Activated CD4-positive, alpha-beta memory T cell treated with anti-CD3 and anti-CD28 coated beads for 36 hours (primary cell): ENCODE measurements around the gene SORCS3. TPM values are rescaled to one million over a fixed set of nuclear protein-coding genes. Genes with fewer than 3 reads are reported as not detected.

ENCODE experiments used
- CTCF ChIA-PET: fragments of 350-600 bp; sonication (Branson Sonifier 250); formaldehyde crosslinking; loops from one replicate; lab custom pipeline; 2021; ENCODE audit warnings: antibody characterized with exemption, inconsistent platforms; lab: Charles Lee
- POLR2A ChIA-PET: fragments of 350-600 bp; sonication (Branson Sonifier 250); formaldehyde crosslinking; loops from one replicate; lab custom pipeline; 2021; ENCODE audit warnings: antibody characterized with exemption; lab: Charles Lee
- DNase-seq: peaks from one replicate; pipeline ENCODE4 v3.0.0-alpha.2; 2020
- H3K27ac Mint-ChIP-seq: one replicate; pipeline ENCODE4 v1.8.0; 2021; ENCODE audit warnings: mixed read lengths
- H3K27me3 Mint-ChIP-seq: one replicate; pipeline ENCODE4 v1.8.0; 2021; ENCODE audit warnings: mixed read lengths
- H3K36me3 Mint-ChIP-seq: one replicate; pipeline ENCODE4 v1.8.0; 2021; ENCODE audit warnings: mixed read lengths
- H3K4me1 Mint-ChIP-seq: one replicate; pipeline ENCODE4 v1.8.0; 2021; ENCODE audit warnings: low read depth, mixed read lengths
- H3K4me3 Mint-ChIP-seq: one replicate; pipeline ENCODE4 v1.8.0; 2021; ENCODE audit warnings: mild to moderate bottlenecking, mixed read lengths
- H3K9me3 Mint-ChIP-seq: one replicate; pipeline ENCODE4 v1.8.0; 2021; ENCODE audit warnings: mixed read lengths
- intact Hi-C: fragments of 100-400 bp; cut with micrococcal nuclease; formaldehyde crosslinking; loops from one replicate; pipeline ENCODE4 v1.15.1; 2023
- total RNA-seq, 2 experiments: library from RNA; stranded (reverse); gene quantifications; one replicate each; pipeline ENCODE4 v1.2.3, GENCODE V29; 2021

Gene SORCS3
- total RNA-seq, 2 experiments from 2014 or later, result not detected

DNA sequence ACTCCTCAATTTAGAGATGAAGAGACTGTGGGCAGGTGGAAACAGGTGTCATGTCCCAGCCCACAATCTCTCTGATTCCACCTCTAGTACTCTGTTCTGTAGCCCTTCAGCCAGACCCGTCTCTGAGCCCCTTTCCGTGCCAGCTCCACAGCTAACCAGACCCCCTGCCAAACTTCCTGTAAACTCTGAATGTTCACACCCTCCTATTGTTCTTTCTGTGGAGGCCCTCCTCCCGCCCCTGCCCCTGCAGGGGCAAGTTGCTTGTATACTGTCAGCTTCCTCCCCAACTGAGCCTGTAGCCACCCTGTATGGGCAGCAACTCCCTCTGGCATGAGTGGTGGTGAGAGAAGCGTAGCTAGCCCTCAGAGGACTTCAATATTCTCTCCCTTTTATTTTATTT is 520.7 kb downstream of the SORCS3 start:
- Mint-ChIP-seq H3K27ac (no peak overlapping the region), H3K36me3 (no peaks in the 10 kb centered on the region), H3K4me1 (no peaks in the 10 kb centered on the region), H3K4me3 (no peak overlapping the region), H3K9me3 (no peaks in the 10 kb centered on the region), H3K27me3 (no peaks in the 10 kb centered on the region)
- CTCF ChIA-PET, result no interaction called here
- DNase-seq, result no peak
- POLR2A ChIA-PET, result no interaction called here
- intact Hi-C loops, result no loop called here

DNA sequence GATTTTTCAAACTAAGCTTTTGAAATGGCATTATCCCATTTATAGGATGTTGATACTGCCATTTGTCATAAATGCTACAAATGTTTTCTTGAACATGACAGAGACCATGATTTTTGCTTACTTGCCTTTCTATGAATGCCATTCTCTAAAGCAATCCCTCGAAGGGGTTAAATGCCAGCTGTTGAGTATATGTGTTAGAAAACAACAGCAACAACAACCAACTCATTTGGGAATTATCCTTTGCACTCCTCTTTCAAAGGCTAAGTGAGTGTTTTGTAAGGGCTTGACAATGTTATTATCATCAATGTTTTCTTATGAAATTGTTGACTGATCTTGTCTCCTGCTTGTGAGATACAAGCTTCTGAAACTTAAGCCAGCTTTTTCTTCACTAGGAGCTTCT is 529.4 kb downstream of the SORCS3 start:
- Mint-ChIP-seq H3K4me1 (no peaks in the 10 kb centered on the region), H3K36me3 (no peaks in the 10 kb centered on the region), H3K4me3 (no peak overlapping the region), H3K9me3 (no peaks in the 10 kb centered on the region), H3K27me3 (no peaks in the 10 kb centered on the region), H3K27ac (no peak overlapping the region)
- intact Hi-C loops, result no loop called here
- ChIA-PET POLR2A (no interaction called here), CTCF (no interaction called here)
- no peak for DNase-seq

DNA sequence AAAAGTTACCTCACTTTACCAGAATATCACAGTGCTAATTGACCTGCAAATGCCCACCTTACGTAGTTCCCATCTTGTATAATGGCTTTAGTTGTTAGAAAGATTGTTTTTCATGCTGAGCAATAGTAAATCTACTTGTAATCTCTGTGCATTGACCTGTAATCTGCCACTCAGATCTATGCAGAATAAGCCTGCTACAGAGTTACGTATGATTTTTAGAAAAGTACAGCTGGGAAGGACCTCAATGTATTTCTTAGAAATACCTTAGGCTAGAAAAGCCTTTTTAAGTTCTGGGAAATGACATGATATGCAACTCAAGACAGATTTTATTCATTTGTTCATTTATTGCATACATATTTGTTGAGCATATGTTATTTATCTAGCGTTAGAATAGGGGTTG is 530.9 kb downstream of the SORCS3 start:
- POLR2A ChIA-PET, result no interaction called here
- intact Hi-C loops, result no loop called here
- Mint-ChIP-seq H3K27me3 (no peaks in the 10 kb centered on the region), H3K4me3 (no peak overlapping the region), H3K27ac (no peak overlapping the region), H3K9me3 (no peaks in the 10 kb centered on the region), H3K4me1 (no peaks in the 10 kb centered on the region), H3K36me3 (no peaks in the 10 kb centered on the region)
- DNase-seq, result no peak
- CTCF ChIA-PET, result no interaction called here

DNA sequence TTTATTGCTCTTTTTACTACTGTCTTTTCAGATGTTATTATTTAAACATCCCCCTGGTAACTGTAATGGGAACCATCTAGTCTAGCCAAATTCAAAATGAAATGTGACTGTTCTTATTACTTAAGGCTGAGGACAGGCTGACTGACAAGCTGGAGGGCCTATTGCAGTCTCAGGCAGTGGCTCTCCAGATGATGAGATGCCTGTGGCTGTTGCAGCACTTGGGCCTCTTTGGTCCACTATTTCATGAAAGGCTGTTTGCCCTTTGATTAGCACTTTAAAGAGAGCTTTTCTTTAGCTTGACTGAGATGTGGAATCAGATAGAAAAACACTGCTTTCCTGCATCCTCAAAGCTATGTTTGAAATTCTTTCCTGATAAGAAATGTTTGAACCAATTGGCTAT is 540.5 kb downstream of the SORCS3 start:
- Mint-ChIP-seq H3K27me3 (no peaks in the 10 kb centered on the region), H3K27ac (no peak overlapping the region), H3K4me3 (no peak overlapping the region), H3K36me3 (no peaks in the 10 kb centered on the region), H3K4me1 (no peaks in the 10 kb centered on the region), H3K9me3 (no peaks in the 10 kb centered on the region)
- ChIA-PET CTCF (no interaction called here), POLR2A (no interaction called here)
- no peak for DNase-seq
- intact Hi-C loops, result no loop called here

DNA sequence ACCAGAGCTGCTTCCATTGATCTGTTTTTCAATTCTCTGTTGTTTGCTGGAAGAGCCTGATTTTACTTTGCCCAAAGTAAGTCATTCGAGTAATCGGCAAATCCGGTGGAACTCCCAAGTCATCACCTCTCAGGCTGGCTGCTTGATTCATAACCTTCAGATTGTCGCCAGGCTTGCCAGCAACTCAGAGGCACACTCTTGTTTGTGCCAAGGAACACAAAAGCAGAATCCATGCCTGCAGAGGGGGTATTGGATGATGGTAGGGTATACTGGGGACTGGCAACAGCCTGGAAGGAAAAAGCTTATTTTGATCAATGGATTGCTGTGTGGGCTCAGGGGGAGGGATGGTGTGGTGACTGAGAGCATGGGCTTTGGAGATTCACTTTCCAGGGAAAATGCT is 542.4 kb downstream of the SORCS3 start:
- H3K4me1 Mint-ChIP-seq, result no peaks in the 10 kb centered on the region
- H3K27ac Mint-ChIP-seq, result no peak overlapping the region
- H3K36me3 Mint-ChIP-seq, result no peaks in the 10 kb centered on the region
- H3K27me3 Mint-ChIP-seq, result no peaks in the 10 kb centered on the region
- intact Hi-C loops, result no loop called here
- no peaks in the 10 kb centered on the region for H3K9me3 Mint-ChIP-seq
- ChIA-PET CTCF (no interaction called here), POLR2A (no interaction called here)
- no peak for DNase-seq
- no peak overlapping the region for H3K4me3 Mint-ChIP-seq

DNA sequence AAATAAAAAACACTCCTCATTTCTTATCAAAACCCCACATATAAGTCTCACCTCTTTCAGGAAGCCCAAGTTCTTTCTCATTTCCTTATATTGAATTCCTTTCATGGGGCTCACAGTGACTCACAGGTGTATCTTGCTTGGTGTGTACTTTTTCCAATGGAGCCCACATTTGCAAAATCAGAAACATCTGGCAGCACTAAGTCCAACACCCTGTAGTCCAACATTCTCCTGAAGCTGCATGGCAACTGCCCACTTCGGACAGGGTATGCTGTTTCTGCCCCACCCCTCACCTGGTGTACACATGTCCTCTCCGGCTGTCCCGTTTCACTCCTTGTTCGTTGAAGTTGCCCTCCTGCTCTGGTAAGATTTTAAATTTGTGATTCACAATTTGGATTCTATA is 544.1 kb downstream of the SORCS3 start:
- Mint-ChIP-seq H3K36me3 (no peaks in the 10 kb centered on the region), H3K27me3 (no peaks in the 10 kb centered on the region), H3K27ac (no peak overlapping the region), H3K4me3 (no peak overlapping the region), H3K4me1 (no peaks in the 10 kb centered on the region), H3K9me3 (no peaks in the 10 kb centered on the region)
- DNase-seq, result no peak
- CTCF ChIA-PET, result no interaction called here
- POLR2A ChIA-PET, result no interaction called here
- intact Hi-C loops, result no loop called here

DNA sequence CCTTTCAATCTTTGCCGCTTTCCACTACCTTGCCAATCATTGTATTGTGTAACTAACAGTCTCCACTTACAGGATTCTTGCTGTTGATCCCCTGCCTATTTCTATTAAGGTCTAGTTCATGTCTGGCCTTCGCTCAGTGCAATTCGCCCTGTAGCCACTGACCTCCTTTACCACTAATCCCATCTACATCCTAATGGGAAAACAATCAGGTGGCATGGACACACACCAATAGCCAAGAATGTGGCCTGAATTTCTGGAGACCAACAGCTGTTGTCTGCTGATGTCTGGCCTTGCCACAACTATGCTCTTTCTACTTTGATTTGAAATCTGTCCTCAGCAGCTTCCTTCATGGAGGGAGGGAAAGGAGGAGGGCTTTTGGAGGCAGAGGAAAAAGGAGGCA is 546.2 kb downstream of the SORCS3 start:
- CTCF ChIA-PET, result no interaction called here
- Mint-ChIP-seq H3K36me3 (no peaks in the 10 kb centered on the region), H3K27ac (no peak overlapping the region), H3K9me3 (no peaks in the 10 kb centered on the region), H3K4me3 (no peak overlapping the region), H3K4me1 (no peaks in the 10 kb centered on the region), H3K27me3 (no peaks in the 10 kb centered on the region)
- POLR2A ChIA-PET, result no interaction called here
- no peak for DNase-seq
- intact Hi-C loops, result no loop called here

DNA sequence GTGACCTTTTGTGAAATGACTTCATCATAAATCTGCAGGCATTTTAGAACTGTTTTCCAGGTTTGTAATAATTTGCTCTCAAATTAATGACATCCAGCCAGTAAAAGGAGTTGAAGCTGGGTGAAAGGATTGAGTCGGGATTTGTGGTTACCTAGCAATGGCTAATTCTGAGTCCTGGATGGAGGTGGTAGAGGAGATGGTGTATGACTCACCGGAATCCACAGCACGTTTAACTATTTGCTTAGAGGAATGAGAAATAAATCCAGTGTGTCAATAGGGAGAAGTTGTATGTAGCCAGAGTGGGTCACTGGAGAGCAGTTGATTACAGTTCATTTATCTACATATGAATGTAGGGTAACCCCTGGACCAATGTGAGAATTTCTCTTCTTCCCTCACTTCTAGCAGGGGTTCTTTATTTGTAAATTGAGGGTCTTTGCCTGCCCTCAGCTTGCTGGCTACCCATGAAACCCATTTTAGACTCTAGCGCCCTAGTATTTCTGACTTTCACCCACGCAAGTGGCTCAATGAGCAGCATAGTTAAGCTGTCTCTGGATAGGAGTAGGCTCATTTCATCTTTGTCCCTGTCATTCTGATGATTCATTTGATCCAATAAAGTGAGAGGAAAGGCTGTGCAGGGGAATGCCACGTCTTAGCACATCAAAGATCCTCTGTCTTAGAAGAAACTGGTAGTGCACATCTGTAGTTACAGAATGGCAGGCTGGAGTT is 547.8 kb downstream of the SORCS3 start:
- intact Hi-C loops, result no loop called here
- H3K4me3 Mint-ChIP-seq, result no peak overlapping the region
- no peaks in the 10 kb centered on the region for H3K9me3 Mint-ChIP-seq
- ChIA-PET CTCF (no interaction called here), POLR2A (no interaction called here)
- no peaks in the 10 kb centered on the region for H3K36me3 Mint-ChIP-seq
- no peaks in the 10 kb centered on the region for H3K27me3 Mint-ChIP-seq
- no peak for DNase-seq
- H3K27ac Mint-ChIP-seq, result no peak overlapping the region
- no peaks in the 10 kb centered on the region for H3K4me1 Mint-ChIP-seq

DNA sequence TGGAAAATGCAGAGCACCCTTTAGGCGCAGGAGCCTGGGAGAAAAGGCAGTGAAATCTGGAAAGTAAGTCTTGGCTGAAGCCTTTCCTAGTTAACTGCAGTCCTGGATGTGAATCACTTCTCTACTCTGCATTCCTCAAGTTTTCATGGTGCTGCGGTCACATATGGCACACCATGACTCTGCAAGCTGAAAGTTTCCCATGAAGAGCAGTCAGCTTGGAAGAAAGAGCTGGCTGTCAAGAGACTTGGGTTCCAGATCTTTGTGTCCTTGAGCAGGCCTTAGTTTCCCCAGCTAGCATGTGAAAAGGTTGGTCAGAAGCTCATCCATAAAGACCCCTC is 548.3 kb downstream of the SORCS3 start:
- no peak overlapping the region for H3K4me3 Mint-ChIP-seq
- H3K9me3 Mint-ChIP-seq, result no peaks in the 10 kb centered on the region
- no peak overlapping the region for H3K27ac Mint-ChIP-seq
- DNase-seq, result no peak
- ChIA-PET POLR2A (no interaction called here), CTCF (no interaction called here)
- H3K27me3 Mint-ChIP-seq, result no peaks in the 10 kb centered on the region
- no peaks in the 10 kb centered on the region for H3K36me3 Mint-ChIP-seq
- H3K4me1 Mint-ChIP-seq, result no peaks in the 10 kb centered on the region
- intact Hi-C loops, result no loop called here

DNA sequence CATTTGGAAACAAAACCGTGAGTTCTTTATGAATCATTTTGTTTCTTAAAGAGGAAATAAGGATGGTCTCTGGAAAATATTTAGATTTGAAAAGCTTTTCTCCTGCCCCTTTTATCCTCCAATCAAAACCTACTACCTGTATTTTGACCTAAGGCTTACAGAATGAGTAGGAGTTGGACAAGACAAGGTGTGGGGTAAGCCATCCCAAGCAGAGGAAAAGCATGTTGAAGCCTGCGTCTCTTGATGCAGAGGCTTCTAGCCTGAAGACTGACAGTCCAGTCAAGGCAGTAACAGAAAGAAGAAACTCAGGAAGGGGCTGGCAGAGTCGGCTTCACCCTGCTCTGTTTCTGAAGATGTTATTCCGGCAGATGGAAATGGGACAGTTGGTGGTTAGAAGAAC is 551.1 kb downstream of the SORCS3 start:
- no peaks in the 10 kb centered on the region for H3K36me3 Mint-ChIP-seq
- DNase-seq, result no peak
- intact Hi-C loops, result no loop called here
- no peak overlapping the region for H3K27ac Mint-ChIP-seq
- ChIA-PET POLR2A (no interaction called here), CTCF (no interaction called here)
- no peak overlapping the region for H3K4me3 Mint-ChIP-seq
- no peaks in the 10 kb centered on the region for H3K9me3 Mint-ChIP-seq
- H3K27me3 Mint-ChIP-seq, result no peaks in the 10 kb centered on the region
- no peaks in the 10 kb centered on the region for H3K4me1 Mint-ChIP-seq

DNA sequence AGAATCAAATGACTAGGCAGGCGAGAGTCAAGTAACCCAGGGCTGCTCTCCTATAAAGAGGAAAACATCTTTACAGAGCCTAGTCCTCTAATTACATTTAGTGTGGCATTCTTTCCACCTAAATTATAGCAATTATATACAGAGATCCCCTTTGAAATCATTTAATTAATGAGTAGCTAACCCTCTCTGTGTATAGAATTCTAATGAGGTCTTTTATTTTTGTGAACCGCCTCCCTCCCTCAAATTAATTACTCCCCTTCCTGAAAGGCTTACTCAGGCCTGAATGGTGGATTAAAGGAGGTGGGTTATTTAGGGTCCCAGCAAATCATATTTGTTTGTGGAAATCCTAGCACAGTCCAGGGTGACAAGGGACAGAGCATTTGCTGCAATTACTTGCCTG is 551.8 kb downstream of the SORCS3 start:
- H3K36me3 Mint-ChIP-seq, result no peaks in the 10 kb centered on the region
- CTCF ChIA-PET, result no interaction called here
- H3K27me3 Mint-ChIP-seq, result no peaks in the 10 kb centered on the region
- intact Hi-C loops, result no loop called here
- H3K4me3 Mint-ChIP-seq, result no peak overlapping the region
- no peak for DNase-seq
- H3K9me3 Mint-ChIP-seq, result no peaks in the 10 kb centered on the region
- no peaks in the 10 kb centered on the region for H3K4me1 Mint-ChIP-seq
- H3K27ac Mint-ChIP-seq, result no peak overlapping the region
- POLR2A ChIA-PET, result no interaction called here

DNA sequence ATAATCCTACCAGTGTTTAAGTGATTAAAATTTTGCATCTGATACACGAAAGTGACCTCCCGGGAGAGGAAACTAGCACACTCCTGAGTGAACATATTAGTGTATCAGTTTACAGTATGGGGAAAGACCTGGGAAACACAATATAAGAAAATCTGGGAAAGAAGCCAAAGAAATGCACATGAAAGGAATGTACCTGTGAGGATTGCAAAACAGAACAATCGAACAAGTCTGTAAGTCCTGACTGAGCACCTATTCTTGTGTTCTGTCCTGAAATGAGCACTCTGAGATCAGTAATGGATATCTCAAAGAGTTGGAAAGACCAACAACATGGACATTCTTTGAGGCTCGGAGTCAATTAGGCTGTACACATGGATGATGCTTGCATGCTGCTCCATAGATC is 554.7 kb downstream of the SORCS3 start:
- H3K9me3 Mint-ChIP-seq, result no peaks in the 10 kb centered on the region
- no peaks in the 10 kb centered on the region for H3K4me1 Mint-ChIP-seq
- CTCF ChIA-PET, result no interaction called here
- no peak overlapping the region for H3K4me3 Mint-ChIP-seq
- no peaks in the 10 kb centered on the region for H3K27me3 Mint-ChIP-seq
- H3K36me3 Mint-ChIP-seq, result no peaks in the 10 kb centered on the region
- no peak for DNase-seq
- POLR2A ChIA-PET, result no interaction called here
- H3K27ac Mint-ChIP-seq, result no peak overlapping the region
- intact Hi-C loops, result no loop called here

DNA sequence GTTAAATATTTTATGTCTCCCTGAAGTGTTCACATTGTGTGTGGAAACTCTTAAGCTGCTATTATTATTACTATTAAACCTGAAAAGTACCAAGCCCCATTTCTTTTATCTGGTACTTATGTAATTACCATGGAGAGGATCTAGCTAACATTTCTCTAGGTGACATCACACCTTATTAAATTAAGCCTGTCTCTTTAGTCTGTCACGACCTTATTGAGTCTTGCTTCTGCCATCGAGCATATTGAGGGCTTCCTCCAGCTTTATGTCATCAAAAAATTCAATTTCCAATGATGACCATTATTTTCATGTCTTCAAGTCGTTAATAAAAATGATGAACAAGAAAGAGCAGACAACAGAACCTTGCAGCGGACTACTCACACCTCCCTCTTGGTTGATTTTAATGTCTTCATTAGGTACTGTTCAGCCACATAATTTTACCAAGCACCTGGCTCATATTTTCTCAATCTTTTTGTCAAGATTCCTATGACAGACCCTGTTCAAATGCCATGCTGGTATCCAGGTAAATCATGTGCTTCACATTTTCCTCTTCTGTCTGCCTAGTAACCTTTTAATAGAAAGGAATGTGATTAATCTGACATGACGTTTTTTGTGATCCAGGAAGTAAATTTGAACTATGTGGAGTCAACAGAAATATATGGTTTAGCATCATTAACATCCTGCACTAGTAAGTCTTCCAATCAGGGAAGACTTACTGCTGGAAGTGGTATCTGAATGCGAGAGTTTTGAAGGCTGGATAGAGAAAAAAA is 556.7 kb downstream of the SORCS3 start:
- Mint-ChIP-seq H3K36me3 (no peaks in the 10 kb centered on the region), H3K9me3 (no peaks in the 10 kb centered on the region), H3K4me3 (no peak overlapping the region), H3K27me3 (no peaks in the 10 kb centered on the region), H3K27ac (no peak overlapping the region), H3K4me1 (no peaks in the 10 kb centered on the region)
- intact Hi-C loops, result no loop called here
- POLR2A ChIA-PET, result no interaction called here
- no peak for DNase-seq
- CTCF ChIA-PET, result no interaction called here
